ENCODE measurements around the gene TLE5. TPM values are rescaled to one million over a fixed set of nuclear protein-coding genes. Genes with fewer than 3 reads are reported as not detected.

Gene TLE5
- total and polyA plus RNA-seq, 2 of the 4 experiments (the other 2 are of a cell fraction), result 119 to 407 TPM

GRCh38 chr19:3068071-3068470, 5.8 kb upstream of the TLE5 start:
- H3K23ac ChIP-seq (ENCODE audit: low read depth, low read length), result no peak overlapping the region
- CTCF ChIA-PET, result interaction anchor here (0.6 kb wide), 1 partner anchor 20 kb away, joined by 6 read pairs; no protein-coding TSS in a partner anchor
- H2BK5ac ChIP-seq (ENCODE audit: low read depth, low read length, poor library complexity, severe bottlenecking), result no peak overlapping the region
- H2BK120ac ChIP-seq (ENCODE audit: low read depth, low read length), result no peak overlapping the region
- H2AK9ac ChIP-seq (replicated peaks; ENCODE audit: low read depth, low read length, poor library complexity), result no peak overlapping the region
- no peaks in the 10 kb centered on the region for H3K36me3 ChIP-seq (ENCODE audit: control insufficient read depth, insufficient read depth, low read length)
- H3K4me3 ChIP-seq (ENCODE audit: insufficient read depth, low read depth, low read length), result no peak overlapping the region
- H3K4me1 ChIP-seq (ENCODE audit: control insufficient read depth, insufficient read depth, low read length), result peaks cover 2% of the 10 kb centered on the region; the same call in 1 of the 2 replicates
- H3K9ac ChIP-seq (ENCODE audit: low read depth, low read length), result no peak overlapping the region
- no peak overlapping the region for H2BK20ac ChIP-seq (ENCODE audit: low read depth, low read length)
- no peaks in the 10 kb centered on the region; the same call in 1 of the 2 replicates for H3K9me1 ChIP-seq (ENCODE audit: insufficient read depth, low read length)
- POLR2A ChIA-PET (ENCODE audit: unreplicated experiment), result no interaction called here
- ATAC-seq (ENCODE audit: low read depth) (no peak), DNase-seq (no peak)
- H3K18ac ChIP-seq (ENCODE audit: low read depth, low read length), result no peak overlapping the region
- dilution Hi-C loops (cut with HindIII; ENCODE audit: low sequenced_read_pairs, unreplicated experiment), result no loop called here
- no peak overlapping the region for H3K4me2 ChIP-seq (ENCODE audit: low read depth, low read length)
- intact Hi-C loops (cut with micrococcal nuclease), result no loop called here
- whole genome bisulfite sequencing, 2 experiments (ENCODE audit: extremely low coverage in 2 of 2, insufficient read length in 1 of 2), result 44% methylated on average over 14 of the region's 21 CpGs; no CpG with 5 or more reads in 1 of the 2 experiments
- H4K20me1 ChIP-seq (ENCODE audit: insufficient read depth, low read length), result no peaks in the 10 kb centered on the region
- 0 out of 4 replicates have a peak, but pooled peaks cover 0 to 1% of the 10 kb centered on the region in 2 experiments for H3K79me1 ChIP-seq (ENCODE audit: low read depth in 1 of 2, low read length in 2 of 2)
- H3K4ac ChIP-seq (ENCODE audit: low read depth, low read length), result no peak overlapping the region
- H2AFZ ChIP-seq (replicated peaks; ENCODE audit: low read length, poor library complexity), result no peak overlapping the region
- BruUV-seq (replicated peaks), result no TSS peak
- H4K8ac ChIP-seq (ENCODE audit: low read depth in 2 of 2, low read length in 2 of 2), result no peak overlapping the region
- H2BK15ac ChIP-seq (ENCODE audit: low read depth, low read length), result no peak overlapping the region
- no peak overlapping the region for H3K56ac ChIP-seq (ENCODE audit: extremely low read depth, insufficient read depth, low read length)
- in situ Hi-C loops (cut with MboI; ENCODE audit: low sequenced_read_pairs), result no loop called here
- no peaks in the 10 kb centered on the region for H3K27me3 ChIP-seq (ENCODE audit: control insufficient read depth, insufficient read depth, low read length)
- H2AK5ac ChIP-seq (ENCODE audit: low read depth, low read length), result no peak overlapping the region
- H3K14ac ChIP-seq (replicated peaks; ENCODE audit: low read depth, low read length), result no peak overlapping the region
- no peak overlapping the region for H4K5ac ChIP-seq (ENCODE audit: low read depth, low read length)
- TF ChIP-seq MXI1 (IDR thresholded peaks at IDR 0.05; ENCODE audit: borderline replicate concordance, low read depth, low read length), result no peak
- TF ChIP-seq CEBPB (IDR thresholded peaks at IDR 0.05; ENCODE audit: low read depth, low read length), result no peak
- no peak for TF ChIP-seq USF2 (IDR thresholded peaks at IDR 0.05; ENCODE audit: low read depth, low read length)
- TF ChIP-seq MAFK (IDR thresholded peaks at IDR 0.05; ENCODE audit: low read depth, low read length), result no peak
- TF ChIP-seq RFX5 (IDR thresholded peaks at IDR 0.05; ENCODE audit: low read depth, low read length), result no peak
- TF ChIP-seq CHD1 (IDR thresholded peaks at IDR 0.05; ENCODE audit: low read depth, low read length), result no peak
- H4K91ac ChIP-seq (ENCODE audit: insufficient read depth, low read depth, low read length), result no peak overlapping the region
- H3K27ac ChIP-seq (ENCODE audit: insufficient read depth, low read length), result no peak overlapping the region
- no peaks in the 10 kb centered on the region for H3K9me3 ChIP-seq (ENCODE audit: control insufficient read depth, insufficient read depth, low read length)

All from IMR-90 (cell line).